HG03342 (cell line): ENCODE measurements around the gene CFAP74.
"Not testable (repeated sequence)": the region's sequence is repeated elsewhere in the genome, so short reads cannot be mapped to it uniquely, and the experiment has no call there.

ENCODE experiments used
- ATAC-seq: cut with Tn5 transposase; IDR thresholded peaks from one replicate; pipeline ENCODE4 v1.9.1; 2021; ENCODE audit warnings: mild to moderate bottlenecking, moderate library complexity; ENCODE audit not compliant: unreplicated experiment

The CFAP74 gene

DNA sequence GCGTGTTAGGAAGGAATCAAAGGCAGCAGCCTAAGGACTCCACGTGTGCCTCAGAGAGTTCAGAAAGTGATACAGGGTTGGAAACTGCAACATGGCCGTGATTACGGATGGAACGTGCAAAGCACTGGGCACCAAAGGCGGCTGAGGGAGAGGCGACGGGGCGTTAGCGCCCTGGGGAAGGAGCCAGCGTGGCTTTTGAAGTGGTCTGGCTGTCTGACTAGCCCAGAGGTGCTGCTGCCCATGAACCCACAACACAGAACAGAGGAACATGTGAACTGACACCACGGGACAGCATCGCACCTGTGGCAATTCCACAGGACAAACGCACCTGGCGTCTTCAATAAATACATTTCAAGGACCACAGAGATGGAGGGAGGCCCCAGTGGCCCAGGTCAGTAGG, 66.5 kb downstream of the CFAP74 start:
- ATAC-seq: no peak

DNA sequence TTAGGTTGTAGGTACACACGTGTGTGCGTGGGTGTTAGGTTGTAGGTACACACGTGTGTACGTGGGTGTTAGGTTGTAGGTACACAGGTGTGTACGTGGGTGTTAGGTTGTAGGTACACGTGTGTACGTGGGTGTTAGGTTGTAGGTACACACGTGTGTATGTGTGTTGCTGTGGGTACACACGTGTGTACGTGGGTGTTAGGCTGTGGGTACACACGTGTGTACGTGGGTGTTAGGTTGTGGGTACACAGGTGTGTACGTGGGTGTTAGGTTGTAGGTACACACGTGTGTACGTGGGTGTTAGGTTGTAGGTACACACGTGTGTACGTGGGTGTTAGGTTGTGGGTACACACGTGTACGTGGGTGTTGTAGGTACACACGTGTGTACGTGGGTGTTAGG, 68.7 kb downstream of the CFAP74 start:
- ATAC-seq: not testable (repeated sequence)

DNA sequence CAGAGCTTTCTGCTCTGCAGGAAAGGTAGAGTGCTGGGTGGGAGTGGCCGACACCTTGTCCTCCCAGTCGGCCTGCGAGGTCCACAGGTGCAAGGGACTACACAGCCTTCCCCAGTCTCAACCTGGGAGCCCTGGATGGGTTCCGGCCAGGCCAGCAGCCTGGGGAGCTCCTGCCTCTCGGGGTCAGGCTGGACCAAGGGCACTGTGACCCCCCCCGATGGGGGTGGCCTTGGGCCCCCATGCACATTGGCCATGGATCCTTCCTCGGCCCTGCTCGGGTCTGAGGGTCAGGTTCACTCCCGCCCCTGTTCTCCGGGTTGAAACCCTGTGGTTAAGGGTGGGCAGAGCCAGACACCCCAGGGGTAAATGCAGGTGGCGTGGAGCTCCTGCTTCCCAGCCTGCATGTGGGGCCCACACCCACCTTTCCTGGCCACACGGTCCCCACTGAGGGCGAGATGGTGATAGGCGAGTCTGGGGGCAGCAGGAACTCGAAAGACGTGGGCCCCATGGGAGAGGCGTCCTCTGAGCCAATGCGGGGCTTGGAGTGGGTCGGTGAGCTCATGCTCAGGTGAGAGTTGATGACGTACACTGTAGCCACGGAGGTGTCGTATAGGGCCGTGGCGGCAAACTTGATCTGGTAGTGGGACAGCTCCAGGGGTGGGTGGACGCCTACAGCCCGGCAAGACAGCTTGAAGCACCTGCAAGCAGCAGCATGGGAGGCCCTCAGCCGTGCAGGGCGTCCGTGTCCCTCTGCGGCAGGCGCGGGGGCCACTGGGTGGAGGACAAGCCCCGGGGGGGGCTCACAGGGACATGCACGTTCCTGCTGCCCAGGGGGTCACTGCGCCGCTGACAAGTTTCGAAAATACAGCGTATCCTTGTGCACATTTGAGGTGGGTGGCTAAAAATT, 73.7 kb downstream of the CFAP74 start:
- ATAC-seq: no peak

DNA sequence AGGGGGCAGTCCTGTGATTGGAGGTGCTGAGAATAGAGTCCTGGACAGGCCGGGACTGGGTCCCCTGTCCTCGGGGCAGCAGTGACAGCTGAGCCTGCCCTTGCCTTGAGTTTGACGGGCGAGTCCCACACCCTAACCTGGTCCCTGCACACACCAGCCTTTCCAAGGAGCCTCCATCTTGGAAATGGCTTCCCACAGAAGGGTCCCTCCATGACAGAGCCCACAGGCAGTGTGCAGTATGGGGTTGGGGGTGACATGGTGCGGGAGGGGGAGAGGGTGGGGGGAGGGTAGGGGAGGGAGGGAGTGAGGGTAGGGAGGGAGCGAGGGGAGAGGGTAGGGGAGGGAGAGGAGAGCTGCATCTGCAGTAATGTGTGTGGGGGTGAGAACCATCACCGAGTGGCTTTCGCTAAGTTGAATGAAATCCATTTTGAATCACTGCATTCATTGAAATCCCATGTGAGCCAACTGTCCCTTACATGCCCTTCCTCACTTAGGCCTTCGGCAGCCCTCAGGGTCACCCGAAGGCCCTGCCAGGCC, 74.4 kb downstream of the CFAP74 start:
- no peak for ATAC-seq

DNA sequence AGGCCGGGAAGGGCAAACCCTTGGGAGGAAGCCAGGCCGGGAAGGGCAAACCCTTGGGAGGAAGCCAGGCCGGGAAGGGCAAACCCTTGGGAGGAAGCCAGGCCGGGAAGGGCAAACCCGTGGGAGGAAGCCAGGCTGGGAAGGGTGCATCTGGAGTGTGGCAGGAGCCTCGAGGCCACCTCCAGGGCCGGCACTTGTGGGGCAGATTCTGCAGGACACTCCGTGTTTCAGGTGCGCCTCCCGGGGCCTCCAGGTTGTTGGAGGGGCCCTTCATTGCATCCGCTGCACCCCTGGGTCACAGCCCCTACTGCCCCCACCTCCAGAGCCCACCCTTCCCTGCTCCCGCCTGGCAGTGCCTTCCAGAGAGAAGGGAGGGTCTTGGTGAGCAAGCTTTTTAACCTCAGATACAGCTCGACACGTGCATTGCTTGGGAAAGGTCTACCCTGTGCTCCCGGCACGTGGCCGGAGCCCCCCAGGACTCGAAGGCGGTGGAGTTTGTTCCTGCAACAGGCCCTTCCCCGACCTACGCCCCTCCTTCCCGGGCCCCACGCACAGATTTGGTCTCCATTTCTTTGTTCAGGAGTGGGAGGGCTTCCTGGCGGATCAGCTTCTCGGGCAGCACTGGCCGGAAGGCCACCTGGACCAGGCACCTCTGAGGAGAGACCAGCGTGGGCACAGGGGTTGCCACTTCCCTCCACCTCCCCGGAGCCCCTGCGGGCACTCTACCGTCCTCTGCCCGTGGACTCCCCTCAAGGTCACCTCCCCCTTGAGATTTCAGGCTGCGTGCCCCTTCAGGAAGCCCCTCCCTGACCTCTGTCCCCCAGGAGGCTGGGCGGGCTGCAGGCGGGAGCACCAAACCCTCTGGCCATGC, 75.1 kb downstream of the CFAP74 start:
- ATAC-seq: no peak

DNA sequence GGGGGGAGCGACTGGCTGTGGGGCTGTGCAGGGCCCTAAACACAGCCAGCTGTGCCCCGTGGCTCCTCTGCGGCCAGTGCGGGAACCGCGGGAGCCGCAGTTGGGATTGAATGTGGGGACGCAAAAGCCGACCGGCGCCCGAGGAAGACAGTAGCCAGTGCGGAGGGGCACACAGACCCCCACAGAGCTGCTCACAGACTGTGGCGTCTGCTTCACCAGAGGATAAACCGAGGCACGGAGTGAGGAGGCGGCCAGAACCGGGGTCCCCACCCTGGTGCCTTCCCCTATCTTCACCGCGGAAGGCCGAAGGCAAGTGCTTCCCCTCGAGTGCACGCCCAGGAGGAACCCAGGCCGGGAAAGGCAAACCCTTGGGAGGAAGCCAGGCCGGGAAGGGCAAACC, 75.8 kb downstream of the CFAP74 start:
- ATAC-seq: no peak

DNA sequence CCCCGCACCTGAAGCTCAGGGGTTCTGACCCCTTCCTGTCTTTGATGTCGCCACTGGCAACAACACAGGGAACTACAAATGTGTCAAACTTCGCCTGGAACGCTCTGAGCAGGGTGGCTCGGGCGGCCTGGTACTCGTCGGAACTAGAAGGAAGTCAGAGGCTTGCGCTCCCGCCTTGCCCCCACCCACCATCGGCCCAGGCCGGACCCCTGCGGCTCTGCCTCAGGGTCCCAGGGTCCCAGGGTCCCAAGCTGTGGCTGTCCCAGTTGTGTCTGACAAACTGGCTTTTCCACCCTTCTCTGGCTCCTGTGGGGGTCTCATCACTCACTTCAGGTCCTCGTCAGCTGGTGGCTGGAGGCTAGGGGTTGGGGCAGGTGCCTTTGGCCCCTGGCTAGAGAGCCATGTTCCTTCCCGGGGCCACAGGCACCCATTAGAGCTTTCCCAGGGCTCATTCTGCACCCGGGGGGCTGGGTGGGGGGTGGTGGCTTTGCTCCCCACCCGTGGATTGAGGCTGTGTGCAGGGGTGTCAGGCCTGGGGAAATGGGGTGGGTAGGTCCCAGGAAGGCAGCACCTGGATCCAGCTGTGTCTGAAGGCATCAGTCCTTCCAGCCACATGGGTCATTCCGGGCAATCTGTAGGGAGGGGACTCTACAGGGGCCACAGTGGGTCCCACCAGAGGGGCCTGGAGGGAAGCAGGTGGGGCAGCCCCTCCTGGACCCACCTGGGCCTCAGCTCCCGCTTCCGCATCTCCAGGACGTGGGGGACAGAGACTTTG, 76.5 kb downstream of the CFAP74 start:
- ATAC-seq: no peak

DNA sequence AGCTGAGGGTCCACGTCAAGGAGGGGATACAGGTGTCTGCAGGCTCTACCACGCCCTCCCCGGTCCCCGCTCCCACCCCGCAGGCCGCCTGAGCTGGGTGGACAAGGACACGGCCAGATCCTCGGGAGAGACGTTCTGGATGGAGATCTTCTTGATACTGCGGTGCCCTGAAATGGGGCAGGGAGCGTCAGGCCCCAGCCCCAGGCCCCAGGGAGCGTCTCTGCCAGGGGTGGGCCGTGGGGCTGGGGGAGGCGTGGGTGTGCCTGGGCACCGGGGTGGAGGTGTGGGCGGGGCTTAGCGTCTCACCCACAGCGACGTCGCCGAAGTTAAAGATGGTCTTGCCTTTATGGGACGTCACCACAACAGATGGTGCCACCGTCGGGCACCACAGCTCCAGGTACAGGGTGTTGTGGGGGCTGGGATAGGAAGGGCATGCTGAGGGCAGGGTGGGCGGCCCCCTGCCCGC, 77.2 kb downstream of the CFAP74 start:
- ATAC-seq: no peak

DNA sequence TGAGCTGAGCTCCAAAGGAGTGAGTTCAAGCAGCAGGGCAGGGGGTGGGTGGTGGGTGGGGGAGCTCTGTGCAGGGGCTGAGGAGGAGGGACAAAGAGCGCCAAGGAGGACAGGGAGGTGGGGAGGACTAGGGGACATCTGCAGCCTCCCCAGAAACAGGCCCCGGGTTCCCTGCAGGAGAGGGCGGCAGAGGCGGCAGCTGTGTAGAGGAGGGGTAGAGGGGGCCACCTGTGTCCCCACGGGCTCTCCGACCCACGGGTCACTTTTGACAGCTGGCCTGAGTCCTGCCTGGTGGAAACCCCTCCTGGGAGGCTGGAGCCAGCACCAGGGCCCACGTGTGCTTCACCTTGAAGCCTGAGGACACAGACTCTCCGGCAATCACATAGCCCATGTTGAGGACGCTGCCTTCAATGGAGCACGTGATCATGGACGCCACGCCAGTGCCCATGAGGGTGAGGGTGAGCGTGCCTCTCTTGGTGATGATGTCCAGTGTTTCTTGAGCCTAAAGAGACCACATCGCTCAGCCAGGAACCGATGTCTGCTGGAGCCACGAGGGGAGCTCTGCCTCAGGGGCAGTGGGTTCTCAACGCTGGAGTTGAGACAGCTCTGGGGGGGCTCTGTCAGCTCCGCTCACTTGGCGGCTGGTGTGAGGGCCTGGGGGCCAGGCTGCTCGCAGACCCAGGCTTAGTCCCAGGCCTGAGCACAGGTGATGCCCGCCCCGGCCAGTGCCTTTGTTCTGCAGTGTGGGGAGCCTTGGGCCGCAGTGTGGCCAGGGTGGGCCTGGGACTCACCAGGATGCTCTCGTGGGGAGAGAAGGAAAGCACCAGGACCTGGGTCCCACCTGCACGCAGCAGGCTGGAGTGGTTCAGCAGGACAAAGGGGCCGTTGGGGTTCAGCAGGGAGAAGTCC, 77.9 kb downstream of the CFAP74 start:
- no peak for ATAC-seq

DNA sequence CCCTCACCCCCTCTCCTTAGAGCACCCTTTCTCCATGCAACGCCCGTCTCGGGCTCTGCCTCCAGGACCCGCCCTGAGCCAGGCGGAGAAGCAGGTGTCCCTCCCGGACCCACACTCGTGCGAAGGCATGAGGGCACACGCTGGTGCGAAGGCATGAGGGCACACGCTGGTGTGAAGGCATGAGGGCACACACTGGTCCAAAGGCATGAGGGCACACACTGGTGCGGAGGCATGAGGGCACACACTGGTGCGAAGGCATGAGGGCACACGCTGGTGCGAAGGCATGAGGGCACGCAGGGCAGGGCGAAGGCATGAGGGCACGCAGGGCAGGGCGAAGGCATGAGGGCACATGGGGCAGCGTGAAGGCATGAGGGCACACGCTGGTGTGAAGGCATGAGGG, 78.7 kb downstream of the CFAP74 start:
- no peak for ATAC-seq

DNA sequence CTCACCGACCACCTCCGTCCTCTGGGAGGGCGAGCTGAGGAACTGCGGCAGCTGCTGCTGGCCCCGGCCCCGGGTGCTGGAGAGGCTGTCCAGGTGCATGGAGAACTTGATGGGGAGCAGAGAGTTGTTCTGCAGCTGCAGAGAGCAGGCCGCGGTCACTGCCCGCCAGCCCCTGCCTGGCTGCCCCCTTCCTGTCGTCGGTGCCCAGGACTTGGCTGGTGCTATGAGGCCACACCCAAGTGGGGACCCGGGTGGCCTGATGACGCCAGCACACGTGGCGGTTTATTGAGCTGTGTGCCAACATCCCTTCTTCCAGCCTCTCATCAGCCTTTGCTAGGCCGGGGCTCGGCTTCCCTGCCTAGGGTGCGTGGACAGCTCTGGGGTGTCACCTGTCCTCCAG, 79.2 kb downstream of the CFAP74 start:
- ATAC-seq: no peak

DNA sequence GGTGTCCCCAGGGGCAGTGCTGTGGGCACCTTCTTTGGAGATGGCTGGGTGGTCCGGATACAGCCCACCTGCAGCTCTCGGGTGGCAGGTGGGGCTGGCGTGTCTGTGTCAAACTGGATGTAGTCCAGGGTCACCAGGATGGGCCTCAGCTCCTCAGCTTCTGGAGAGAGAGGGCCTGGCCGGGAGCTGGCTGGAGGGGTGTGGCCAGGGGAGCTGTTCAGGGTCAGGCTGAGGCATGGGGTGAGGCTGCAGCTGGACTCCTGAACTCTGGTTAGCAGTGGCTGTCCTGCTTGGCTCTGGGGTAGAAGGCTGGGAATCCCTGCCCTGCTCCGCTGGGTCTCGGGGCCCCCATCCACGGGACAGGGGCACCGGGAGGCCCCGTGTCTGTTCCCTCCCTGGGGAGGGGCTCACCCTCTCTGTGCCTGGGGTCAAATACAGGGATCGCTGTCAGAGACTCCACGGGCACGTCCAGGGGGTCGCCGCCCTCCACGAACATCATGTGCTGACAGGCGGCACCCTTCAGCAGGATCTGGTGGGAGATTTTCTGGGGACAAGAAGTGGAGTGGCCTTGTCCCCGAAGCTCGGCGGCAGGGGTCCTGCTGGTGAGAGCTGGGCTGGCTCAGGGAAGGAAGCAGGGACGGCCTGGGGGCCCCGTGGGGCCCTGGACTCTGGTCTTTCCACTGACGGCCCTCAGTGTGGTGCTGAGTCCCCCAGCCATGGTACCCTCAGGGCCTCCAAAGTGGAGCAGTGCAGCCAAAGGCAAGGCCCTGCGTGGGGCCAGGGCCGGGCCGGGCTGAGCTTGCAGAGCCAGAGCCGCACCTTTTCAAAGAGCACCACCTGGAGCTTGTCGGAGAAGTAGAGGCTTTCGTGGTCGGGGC, 80.4 kb downstream of the CFAP74 start:
- ATAC-seq: no peak

DNA sequence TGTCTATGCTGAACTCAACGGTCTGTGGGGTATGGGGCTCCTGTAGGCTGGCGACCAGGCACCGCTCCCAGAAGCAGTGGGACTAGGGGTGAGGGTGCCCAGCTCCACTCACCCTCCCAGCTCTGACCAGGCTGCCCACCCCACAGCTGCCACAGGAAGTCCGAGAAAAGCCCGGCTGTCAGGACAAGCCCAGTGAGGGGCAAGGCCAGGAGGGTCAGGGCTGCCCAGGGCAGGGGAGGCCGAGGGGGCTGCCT, 81.0 kb downstream of the CFAP74 start:
- ATAC-seq: no peak

DNA sequence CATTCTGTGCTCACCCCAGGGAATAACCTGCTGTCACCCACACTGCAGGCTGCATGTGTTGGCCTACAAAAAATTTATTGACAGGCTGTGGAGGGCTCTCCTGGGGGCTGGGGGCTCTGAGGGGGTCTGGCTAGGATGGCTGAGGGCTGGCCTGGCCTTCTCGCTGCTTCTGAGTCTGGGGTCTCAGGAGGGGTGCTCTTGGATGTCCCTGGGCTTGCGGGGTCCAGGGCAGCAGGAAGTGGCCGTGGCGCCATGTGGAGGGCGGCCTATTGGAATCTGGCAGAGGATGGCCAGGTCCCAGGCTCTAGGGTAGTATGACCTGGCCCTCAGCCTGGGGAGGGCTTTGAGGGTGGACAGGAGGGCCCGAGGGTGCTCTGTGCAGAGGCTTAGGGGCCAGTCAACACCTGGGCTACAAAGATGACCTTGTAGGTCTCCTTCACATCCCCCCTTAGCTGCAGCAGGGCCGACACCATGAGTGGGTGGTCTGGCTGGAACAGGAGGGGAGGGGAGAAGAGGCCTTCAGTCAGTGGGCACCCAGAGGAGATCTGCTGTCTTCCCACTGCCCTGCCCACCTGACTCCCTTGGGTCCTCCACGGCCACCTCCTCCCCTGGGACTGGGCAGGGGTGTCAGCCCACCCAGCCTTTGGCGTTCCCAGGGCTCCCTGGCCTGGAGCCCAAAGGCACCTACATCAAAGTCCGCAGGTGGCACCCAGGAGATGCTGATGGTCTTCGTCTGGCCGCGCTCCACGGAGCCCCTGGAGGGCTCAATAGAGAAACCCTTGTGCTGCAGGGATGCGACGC, 81.5 kb downstream of the CFAP74 start:
- ATAC-seq: no peak

DNA sequence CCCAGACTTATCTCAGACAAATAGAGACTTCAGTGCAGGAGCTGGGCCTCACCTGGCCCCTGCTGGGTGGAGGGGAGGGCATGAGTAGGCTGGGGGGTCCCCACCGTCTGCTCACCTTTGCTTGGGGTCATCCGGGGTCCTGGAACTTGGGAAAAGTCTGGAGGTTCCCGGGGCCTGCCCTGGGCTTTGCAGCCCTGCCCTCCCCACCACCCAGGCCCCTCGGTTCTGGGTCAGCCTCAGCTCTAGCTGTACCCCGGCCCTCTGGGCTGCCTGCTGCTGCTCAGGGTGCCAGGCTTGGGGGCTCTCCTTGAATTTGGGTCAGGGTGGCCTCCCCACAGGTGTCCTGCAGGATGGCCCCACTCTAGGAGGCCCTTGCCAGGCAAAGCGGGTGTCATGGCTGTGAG, 82.1 kb downstream of the CFAP74 start:
- ATAC-seq: no peak

DNA sequence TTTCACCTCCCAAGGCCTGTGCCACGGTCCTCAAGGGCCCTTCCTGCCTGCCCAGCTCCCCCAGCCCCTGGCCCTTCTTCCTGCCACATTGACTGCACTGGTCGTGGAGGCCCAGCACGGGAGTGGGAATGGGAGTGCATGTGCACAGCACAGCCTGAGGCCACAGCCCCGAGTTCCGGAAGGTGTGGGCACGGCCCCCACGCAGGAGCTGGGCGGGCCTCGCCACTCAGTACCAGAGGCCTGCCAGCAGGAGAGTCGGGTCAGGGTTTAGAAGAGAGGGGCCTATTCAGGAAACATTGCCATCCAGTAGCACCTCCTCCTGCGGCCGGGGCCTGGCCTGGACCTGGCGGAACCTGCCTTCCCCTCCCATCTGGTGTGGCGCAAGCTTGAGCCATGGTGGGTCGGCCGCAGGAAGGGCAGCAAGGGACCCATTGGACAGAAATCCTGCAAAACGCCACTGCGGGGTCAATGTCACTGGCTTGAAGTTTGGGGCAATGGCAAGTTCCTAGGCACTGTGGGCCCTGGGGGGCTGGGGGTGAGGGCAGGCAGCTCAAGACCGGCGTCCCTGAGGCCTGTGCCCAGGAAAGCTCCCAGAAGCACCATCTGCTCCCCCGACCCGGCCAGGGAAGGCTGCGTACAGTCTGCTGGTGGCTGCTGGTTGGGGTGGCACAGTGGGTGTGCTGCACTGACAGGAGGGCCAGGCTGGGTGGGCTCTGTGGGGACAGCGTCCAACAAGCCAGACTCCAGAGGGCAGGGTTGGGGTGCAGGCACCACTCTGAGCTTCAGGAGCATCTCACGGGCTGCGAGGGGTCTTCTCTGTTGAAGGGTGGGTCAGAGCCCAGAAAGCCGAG, 82.8 kb downstream of the CFAP74 start:
- ATAC-seq: no peak

DNA sequence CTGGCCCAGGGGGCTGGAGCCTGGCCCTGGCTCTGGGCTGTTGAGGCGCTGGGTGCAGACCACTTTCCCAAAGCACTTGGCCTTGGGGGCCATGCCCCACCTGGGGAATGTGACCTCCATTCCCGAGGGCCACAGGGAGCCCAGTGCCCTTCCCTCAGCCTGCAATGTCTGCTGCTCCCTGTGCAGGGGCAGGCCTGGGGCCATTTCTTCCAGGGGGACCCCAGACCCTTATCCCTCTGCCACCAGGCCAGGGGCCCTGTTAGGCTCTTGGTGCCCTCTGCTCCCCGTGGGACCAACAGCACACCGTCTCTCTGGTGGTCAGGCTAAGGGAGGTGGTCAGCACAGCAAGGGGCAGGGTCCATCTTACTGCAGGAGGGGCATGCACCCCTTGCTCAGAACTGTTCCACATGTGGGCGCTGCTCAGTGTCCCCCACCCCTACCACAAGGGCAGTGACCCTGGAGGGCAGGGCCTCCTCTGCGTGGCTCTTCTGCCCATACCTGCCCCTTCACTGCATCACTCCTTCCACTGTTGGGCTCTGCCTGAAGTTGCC, 83.5 kb downstream of the CFAP74 start:
- ATAC-seq: no peak
